Kidney epithelial cell (primary cell): ENCODE results near the gene FRMPD1. TPM values are rescaled to one million over a fixed set of nuclear protein-coding genes. Genes with fewer than 3 reads are reported as not detected.

Experiments
- DNase-seq: peaks from one replicate; pipeline ENCODE4 v3.0.0-alpha.2; 2010; ENCODE audit warnings: low read depth
- H3K27me3 ChIP-seq: 2 replicates; pipeline ENCODE4 v1.6.0; 2011; ENCODE audit warnings: low read length; ENCODE audit not compliant: control insufficient read depth, insufficient read depth
- H3K36me3 ChIP-seq: 2 replicates; pipeline ENCODE4 v1.5.1; 2011; ENCODE audit warnings: low read length; ENCODE audit not compliant: control insufficient read depth, insufficient read depth
- H3K4me3 ChIP-seq: 2 replicates; pipeline ENCODE4 v1.5.1; 2011; ENCODE audit warnings: low read depth, mild to moderate bottlenecking, control low read depth, low read length
- CTCF ChIP-seq: IDR thresholded peaks from 2 replicates; pipeline ENCODE4 v1.5.1; 2011; ENCODE audit warnings: mild to moderate bottlenecking, moderate library complexity, low read length, control low read depth, inconsistent platforms; ENCODE audit not compliant: insufficient read depth, poor library complexity, severe bottlenecking
- total RNA-seq: library from RNA; depleted of rRNA; stranded (reverse); fragments of >200 nt; gene quantifications from 2 replicates; pipeline ENCODE4 v1.2.3, GENCODE V29; 2015

The FRMPD1 gene
- total RNA-seq, 1 donor from 2014 or later, result 0.04 TPM

- H3K36me3 ChIP-seq, result peaks cover 1% of the 10 kb centered on the region
- no peak overlapping the region for H3K4me3 ChIP-seq
- TF ChIP-seq CTCF, result no peak
- H3K27me3 ChIP-seq, result no peaks in the 10 kb centered on the region
- no peak for DNase-seq
Observed at GRCh38 chr9:37769306-37769705, 118.6 kb downstream of the FRMPD1 start.

- no peak for TF ChIP-seq CTCF
- no peak for DNase-seq
Observed at GRCh38 chr9:37769995-37770394, 119.2 kb downstream of the FRMPD1 start.

GRCh38 chr9:37775216-37775919 is 124.6 kb downstream of the FRMPD1 start:
- Histone ChIP-seq H3K4me3 (no peak overlapping the region), H3K36me3 (peaks cover 1% of the 10 kb centered on the region), H3K27me3 (no peaks in the 10 kb centered on the region)
- DNase-seq, result no peak
- TF ChIP-seq CTCF, result no peak

More at GRCh38 chr9:37769995-37770394, 119.2 kb downstream of the FRMPD1 start:
- Histone ChIP-seq H3K27me3 (no peaks in the 10 kb centered on the region), H3K4me3 (no peak overlapping the region), H3K36me3 (peaks cover 1% of the 10 kb centered on the region)

GRCh38 chr9:37776328-37776727 is 125.6 kb downstream of the FRMPD1 start:
- no peak for TF ChIP-seq CTCF
- no peak for DNase-seq
- Histone ChIP-seq H3K27me3 (no peaks in the 10 kb centered on the region), H3K36me3 (peaks cover 1% of the 10 kb centered on the region), H3K4me3 (no peak overlapping the region)

- H3K27me3 ChIP-seq, result no peaks in the 10 kb centered on the region
- peaks cover 2% of the 10 kb centered on the region for H3K36me3 ChIP-seq
- no peak for TF ChIP-seq CTCF
- H3K4me3 ChIP-seq, result no peak overlapping the region
- DNase-seq, result no peak
Observed at GRCh38 chr9:37778534-37778933, 127.8 kb downstream of the FRMPD1 start.

GRCh38 chr9:37784291-37784615 is 133.5 kb downstream of the FRMPD1 start:
- TF ChIP-seq CTCF, result no peak
- DNase-seq, result no peak
- H3K4me3 ChIP-seq, result peak overlapping the region; percentile 65
- no peaks in the 10 kb centered on the region for H3K27me3 ChIP-seq
- H3K36me3 ChIP-seq, result peaks cover 1% of the 10 kb centered on the region
